GM19438 (cell line): ENCODE data around the gene C6orf136.

ENCODE experiments used
- ATAC-seq: cut with Tn5 transposase; IDR thresholded peaks from one replicate; pipeline ENCODE4 v1.9.1; 2021; ENCODE audit warnings: low read depth; ENCODE audit not compliant: unreplicated experiment

The C6orf136 gene

GRCh38 chr6:30646450-30647241 is at the start of gene C6orf136:
C6orf136 (plus strand) TSS chr6:30647133; CDS start chr6:30647232, 99 bp downstream.
- peak; percentile 52 for ATAC-seq

- ATAC-seq = peak; percentile 63
These were observed 49.4 kb upstream of the C6orf136 start for GRCh38 chr6:30597315-30598144.

- no peak for ATAC-seq
These were observed 47.9 kb upstream of the C6orf136 start for GRCh38 chr6:30598912-30599624.

- ATAC-seq = no peak
These were observed 47.2 kb upstream of the C6orf136 start for GRCh38 chr6:30599625-30600324.

GRCh38 chr6:30600451-30600961 is 46.4 kb upstream of the C6orf136 start:
- no peak for ATAC-seq

GRCh38 chr6:30601436-30601814 is 45.5 kb upstream of the C6orf136 start:
- ATAC-seq = no peak

- ATAC-seq = no peak
These were observed 44.9 kb upstream of the C6orf136 start for GRCh38 chr6:30601815-30602641.

- no peak for ATAC-seq
These were observed 43.0 kb upstream of the C6orf136 start for GRCh38 chr6:30603961-30604360.

GRCh38 chr6:30610065-30610464 is 36.9 kb upstream of the C6orf136 start:
- no peak for ATAC-seq

- no peak for ATAC-seq
These were observed 35.6 kb upstream of the C6orf136 start for GRCh38 chr6:30611150-30611855.

GRCh38 chr6:30611856-30612194 is 35.1 kb upstream of the C6orf136 start:
- ATAC-seq = no peak

- ATAC-seq = no peak
These were observed 34.7 kb upstream of the C6orf136 start for GRCh38 chr6:30612213-30612612.

GRCh38 chr6:30612687-30613248 is 34.2 kb upstream of the C6orf136 start:
- ATAC-seq = no peak

- no peak for ATAC-seq
These were observed 33.5 kb upstream of the C6orf136 start for GRCh38 chr6:30613251-30614043.

- no peak for ATAC-seq
These were observed 32.7 kb upstream of the C6orf136 start for GRCh38 chr6:30614044-30614842.

- peak; percentile 41 for ATAC-seq
These were observed 32.1 kb upstream of the C6orf136 start for GRCh38 chr6:30614843-30615218.
